Measurements from ENCODE around the gene LBHD1. TPM values are rescaled to one million over a fixed set of nuclear protein-coding genes. Genes with fewer than 3 reads are reported as not detected.

The LBHD1 gene
- total RNA-seq, 1 experiment from 2014 or later, result 10.4 TPM

DNA sequence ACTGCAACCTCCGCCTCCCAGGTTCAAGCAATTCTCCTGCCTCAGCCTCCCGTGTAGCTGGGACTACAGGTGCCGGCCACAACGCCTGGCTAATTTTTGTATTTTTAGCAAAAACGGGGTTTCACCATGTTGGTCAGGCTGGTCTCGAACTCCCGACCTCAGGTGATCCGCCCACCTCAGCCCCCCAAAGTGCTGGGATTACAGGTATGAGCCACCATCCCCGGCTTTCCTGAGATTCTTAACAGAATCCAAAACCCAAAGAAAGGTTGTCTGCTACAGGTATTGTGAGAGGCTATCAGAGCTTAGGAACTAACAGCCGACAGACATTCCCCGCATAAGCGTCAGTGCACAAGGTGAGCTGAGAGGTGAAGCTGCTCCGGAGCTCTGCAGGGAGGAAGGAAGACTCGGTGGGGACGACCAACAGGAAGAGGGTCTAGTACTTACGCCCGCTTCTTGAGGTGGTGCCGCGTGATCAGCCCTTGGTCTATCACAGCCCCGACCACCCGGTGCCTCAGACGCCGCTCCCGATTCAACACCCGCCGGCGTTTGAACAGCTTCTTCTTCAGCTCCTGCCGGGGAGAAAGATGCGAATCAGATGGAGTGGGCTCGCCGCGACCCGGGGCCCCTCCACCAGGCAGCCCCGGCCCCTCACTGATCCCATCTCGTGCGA is 7.5 kb downstream of the LBHD1 start:
- H2BK5ac ChIP-seq (ENCODE audit: insufficient read length, low read length), result no peak overlapping the region
- H2AK5ac ChIP-seq (ENCODE audit: insufficient read length, low read length), result no peak overlapping the region
- H2BK15ac ChIP-seq (ENCODE audit: low read depth, low read length), result no peak overlapping the region
- H4K5ac ChIP-seq (ENCODE audit: insufficient read length, low read depth, low read length), result no peak overlapping the region
- no peak overlapping the region for H3K27ac ChIP-seq (ENCODE audit: insufficient read length, low read depth, low read length)
- H3K27me3 ChIP-seq (ENCODE audit: insufficient read depth, low read length), result no peaks in the 10 kb centered on the region
- H3K18ac ChIP-seq (ENCODE audit: insufficient read length, low read depth, low read length), result peak overlapping the region; percentile 51
- no peak overlapping the region for H3K4ac ChIP-seq (ENCODE audit: low read depth, low read length)
- TF ChIP-seq, protein P1, sequence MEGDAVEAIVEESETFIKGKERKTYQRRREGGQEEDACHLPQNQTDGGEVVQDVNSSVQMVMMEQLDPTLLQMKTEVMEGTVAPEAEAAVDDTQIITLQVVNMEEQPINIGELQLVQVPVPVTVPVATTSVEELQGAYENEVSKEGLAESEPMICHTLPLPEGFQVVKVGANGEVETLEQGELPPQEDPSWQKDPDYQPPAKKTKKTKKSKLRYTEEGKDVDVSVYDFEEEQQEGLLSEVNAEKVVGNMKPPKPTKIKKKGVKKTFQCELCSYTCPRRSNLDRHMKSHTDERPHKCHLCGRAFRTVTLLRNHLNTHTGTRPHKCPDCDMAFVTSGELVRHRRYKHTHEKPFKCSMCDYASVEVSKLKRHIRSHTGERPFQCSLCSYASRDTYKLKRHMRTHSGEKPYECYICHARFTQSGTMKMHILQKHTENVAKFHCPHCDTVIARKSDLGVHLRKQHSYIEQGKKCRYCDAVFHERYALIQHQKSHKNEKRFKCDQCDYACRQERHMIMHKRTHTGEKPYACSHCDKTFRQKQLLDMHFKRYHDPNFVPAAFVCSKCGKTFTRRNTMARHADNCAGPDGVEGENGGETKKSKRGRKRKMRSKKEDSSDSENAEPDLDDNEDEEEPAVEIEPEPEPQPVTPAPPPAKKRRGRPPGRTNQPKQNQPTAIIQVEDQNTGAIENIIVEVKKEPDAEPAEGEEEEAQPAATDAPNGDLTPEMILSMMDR (conservative IDR thresholded peaks at IDR 0.05), result no peak
- H2AFZ ChIP-seq (ENCODE audit: low read length), result no peak overlapping the region
- H3K14ac ChIP-seq (ENCODE audit: insufficient read depth, low read length), result peak overlapping the region; percentile 74
- H2BK20ac ChIP-seq (ENCODE audit: low read depth, low read length, poor library complexity, severe bottlenecking), result no peak overlapping the region
- H3K79me1 ChIP-seq (ENCODE audit: insufficient read depth, low read depth, low read length, poor library complexity, severe bottlenecking), result no peaks in the 10 kb centered on the region
- H4K8ac ChIP-seq (replicated peaks; ENCODE audit: insufficient read length, low read depth, low read length), result no peak overlapping the region
- no peak overlapping the region for H3K23ac ChIP-seq (ENCODE audit: insufficient read length, low read depth, low read length)
- H3K23me2 ChIP-seq (ENCODE audit: insufficient read length, low read depth, low read length, poor library complexity, severe bottlenecking), result peaks cover 14% of the 10 kb centered on the region
- no peak overlapping the region for H2BK120ac ChIP-seq (ENCODE audit: low read depth, low read length, poor library complexity, severe bottlenecking)
- peak; percentile 74 for DNase-seq
- Mint-ChIP-seq H3K27me3 (ENCODE audit: low read depth) (no peaks in the 10 kb centered on the region; the same call in 1 of the 2 replicates), H3K4me3 (peak overlapping the region; percentile 94 to 99), H3K4me1 (peaks cover 16 to 20% of the 10 kb centered on the region in 2 experiments), H3K9me3 (no peaks in the 10 kb centered on the region; a peak in 1 of 5 replicates), H3K27ac (peak overlapping the region; percentile 89 to 97 (median 96)), H3K36me3 (ENCODE audit: insufficient read depth in 1 of 3, low read depth in 3 of 3) (peaks cover 29 to 57% (median 29%) of the 10 kb centered on the region in 3 experiments)
- WGBS (ENCODE audit: extremely low coverage, insufficient read length, low lambda C conversion rate), result no CpG with 5 or more reads among the region's 36 CpGs
- peaks cover 3% of the 10 kb centered on the region; the same call in 1 of the 2 replicates for H3K79me2 ChIP-seq (ENCODE audit: insufficient read depth, low read length)
- H3K56ac ChIP-seq (ENCODE audit: insufficient read length, low read depth, low read length), result no peak overlapping the region
- H3K9ac ChIP-seq (ENCODE audit: extremely low read depth, insufficient read length, low read length), result peak overlapping the region; percentile 72
- peaks cover 2% of the 10 kb centered on the region; the same call in 1 of the 2 replicates for H3K4me1 ChIP-seq (ENCODE audit: insufficient read depth, low read length)
- no peaks in the 10 kb centered on the region for H3K9me3 ChIP-seq (ENCODE audit: control insufficient read depth, low read depth, low read length)
- H3K4me2 ChIP-seq (ENCODE audit: insufficient read depth, insufficient read length, low read length), result peak overlapping the region; percentile 69
- H4K91ac ChIP-seq (ENCODE audit: insufficient read length, low read depth, low read length), result no peak overlapping the region
- no peak overlapping the region for H3T11ph ChIP-seq (ENCODE audit: low read length)
- H2BK12ac ChIP-seq (ENCODE audit: insufficient read length, low read depth, low read length), result no peak overlapping the region
- no peaks in the 10 kb centered on the region for H4K20me1 ChIP-seq (ENCODE audit: control insufficient read depth, insufficient read depth, insufficient read length)

Measured in H9 (cell line).